ENCODE measurements around the gene FGFBP3.

FGFBP3 gene

GRCh38 chr10:91932737-91933136 lies 23.5 kb upstream of the FGFBP3 start:
- Histone ChIP-seq H3K27ac (no peak overlapping the region), H3K4me1 (peaks cover 0 to 62% (median 7%) of the 10 kb centered on the region in 10 experiments; a peak in 9 of 20 replicates), H3K9ac (no peak overlapping the region), H3K4me2 (peak overlapping the region in 2 of 11 experiments; percentile 40 to 55; a peak in 3 of 22 replicates), H3K36me3 (peaks cover 39 to 95% (median 80%) of the 10 kb centered on the region in 11 experiments), H3K9me3 (replicated peaks in 1 of 11) (peaks cover 0 to 8% (median 0%) of the 10 kb centered on the region in 11 experiments; a peak in 1 of 22 replicates), H3K4me3 (no peak overlapping the region), H3K27me3 (no peaks in the 10 kb centered on the region), H4K20me1 (peaks cover 84 to 100% (median 100%) of the 10 kb centered on the region in 11 experiments)
- TF ChIP-seq Cebpa-rat (IDR thresholded peaks at IDR 0.05) = no peak

- no peak for TF ChIP-seq Cebpa-rat (IDR thresholded peaks at IDR 0.05)
- H3K4me3 ChIP-seq = no peak overlapping the region
- no peaks in the 10 kb centered on the region for H3K27me3 ChIP-seq
- peaks cover 0 to 6% (median 0%) of the 10 kb centered on the region in 11 experiments; a peak in 1 of 22 replicates for H3K9me3 ChIP-seq (replicated peaks in 1 of 11)
- H3K9ac ChIP-seq = no peak overlapping the region
- peaks cover 87 to 100% (median 100%) of the 10 kb centered on the region in 11 experiments for H4K20me1 ChIP-seq
- no peak overlapping the region for H3K27ac ChIP-seq
- peak overlapping the region in 2 of 11 experiments; percentile 11 to 17; a peak in 2 of 22 replicates for H3K4me2 ChIP-seq
- H3K4me1 ChIP-seq = peaks cover 0 to 73% (median 9%) of the 10 kb centered on the region in 10 experiments; a peak in 13 of 20 replicates
- peaks cover 28 to 95% (median 79%) of the 10 kb centered on the region in 11 experiments for H3K36me3 ChIP-seq
These were observed 22.4 kb upstream of the FGFBP3 start for GRCh38 chr10:91931526-91932190.

- no peaks in the 10 kb centered on the region for H3K27me3 ChIP-seq
- no peak overlapping the region for H3K9ac ChIP-seq
- no peak overlapping the region for H3K4me3 ChIP-seq
- no peak overlapping the region for H3K27ac ChIP-seq
- H3K4me1 ChIP-seq = peaks cover 6 to 80% (median 15%) of the 10 kb centered on the region in 10 experiments
- no peaks in the 10 kb centered on the region for H3K9me3 ChIP-seq (replicated peaks in 1 of 11)
- peaks cover 93 to 100% (median 100%) of the 10 kb centered on the region in 11 experiments for H4K20me1 ChIP-seq
- no peak for TF ChIP-seq Cebpa-rat (IDR thresholded peaks at IDR 0.05)
- no peak overlapping the region for H3K4me2 ChIP-seq
- H3K36me3 ChIP-seq = peaks cover 21 to 95% (median 79%) of the 10 kb centered on the region in 11 experiments
These were observed 21.7 kb upstream of the FGFBP3 start for GRCh38 chr10:91930939-91931338.

DNA sequence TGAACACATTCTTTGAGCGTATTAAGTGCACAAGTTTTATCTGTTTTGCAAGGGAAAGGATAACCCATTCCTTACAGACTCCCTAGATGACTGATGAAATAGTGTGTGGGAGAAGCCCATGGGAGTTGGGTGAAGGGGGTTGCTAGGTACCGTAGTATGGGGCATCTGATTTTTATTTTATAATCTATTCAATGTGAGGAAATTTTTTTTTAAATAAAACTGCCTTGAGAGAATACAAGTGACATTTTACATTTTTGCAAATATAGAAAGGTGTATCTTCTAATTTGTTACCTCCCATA lies 15.7 kb upstream of the FGFBP3 start:
- peak overlapping the region; percentile 78 to 98 (median 88) for H3K4me3 ChIP-seq

DNA sequence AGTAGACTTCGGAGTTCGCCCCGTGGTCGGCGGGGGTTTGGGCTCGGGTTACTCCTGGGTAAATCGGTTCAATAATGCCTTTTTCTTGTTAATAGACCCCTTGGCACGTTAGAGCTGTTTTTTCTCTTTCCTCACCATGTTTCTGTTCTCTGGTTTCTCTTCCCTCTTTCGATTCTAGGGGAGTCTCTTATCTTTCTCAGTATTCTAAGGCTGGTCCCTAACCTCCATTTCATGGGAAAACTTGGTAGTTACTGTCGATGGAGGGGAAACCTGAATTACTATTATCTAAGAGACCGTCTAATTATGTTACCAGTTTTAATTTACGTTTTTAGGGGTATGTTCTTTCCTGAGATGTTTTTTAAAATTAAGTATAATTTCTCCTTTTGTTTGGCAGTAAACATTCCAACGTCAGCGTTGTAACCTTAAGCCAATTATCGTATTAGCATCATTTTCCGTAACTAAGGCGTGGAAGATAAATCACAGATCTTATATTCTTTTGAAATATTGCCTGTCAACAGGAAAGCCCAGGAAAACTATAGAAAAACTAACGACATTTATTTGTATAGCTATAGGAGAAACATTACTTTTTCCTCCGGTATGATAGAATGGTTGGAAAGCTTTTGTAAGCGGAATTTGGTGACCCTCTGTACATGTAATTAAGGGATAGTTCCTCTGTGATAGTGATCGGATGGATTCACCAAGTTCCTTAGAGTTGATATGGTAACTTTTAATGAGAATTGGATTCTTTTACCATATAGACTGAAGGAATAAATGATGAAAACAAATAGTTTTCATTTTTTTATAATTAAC lies 15.1 kb upstream of the FGFBP3 start:
- peak overlapping the region; percentile 89 to 99 (median 91) for H3K27ac ChIP-seq
- peak overlapping the region; percentile 88 to 98 (median 93) for H3K9ac ChIP-seq
- H3K36me3 ChIP-seq = peaks cover 0 to 38% (median 30%) of the 10 kb centered on the region in 11 experiments; a peak in 16 of 22 replicates
- H3K27me3 ChIP-seq = no peaks in the 10 kb centered on the region
- H3K4me2 ChIP-seq = peak overlapping the region; percentile 72 to 93 (median 85)
- peaks cover 49 to 56% (median 52%) of the 10 kb centered on the region in 11 experiments for H4K20me1 ChIP-seq
- no peak for TF ChIP-seq Cebpa-rat (IDR thresholded peaks at IDR 0.05)
- peaks cover 2 to 15% (median 11%) of the 10 kb centered on the region in 11 experiments; a peak in 19 of 22 replicates for H3K9me3 ChIP-seq (replicated peaks in 1 of 11)
- peaks cover 19 to 56% (median 34%) of the 10 kb centered on the region in 10 experiments for H3K4me1 ChIP-seq
- peak overlapping the region; percentile 78 to 98 (median 88) for H3K4me3 ChIP-seq

More for the DNA sequence above, 15.7 kb upstream of the FGFBP3 start:
- Histone ChIP-seq H3K4me2 (peak overlapping the region; percentile 72 to 93 (median 85)), H3K9me3 (replicated peaks in 1 of 11) (peaks cover 0 to 9% (median 6%) of the 10 kb centered on the region in 11 experiments; a peak in 13 of 22 replicates), H4K20me1 (peaks cover 54 to 61% (median 57%) of the 10 kb centered on the region in 11 experiments), H3K9ac (peak overlapping the region; percentile 88 to 98 (median 93); a peak in 21 of 22 replicates), H3K36me3 (peaks cover 0 to 43% (median 30%) of the 10 kb centered on the region in 11 experiments; a peak in 16 of 22 replicates), H3K4me1 (peaks cover 19 to 59% (median 34%) of the 10 kb centered on the region in 10 experiments), H3K27ac (peak overlapping the region in 5 of 11 experiments; percentile 89 to 99 (median 89); a peak in 7 of 22 replicates), H3K27me3 (no peaks in the 10 kb centered on the region)
- TF ChIP-seq Cebpa-rat (IDR thresholded peaks at IDR 0.05) = no peak

DNA sequence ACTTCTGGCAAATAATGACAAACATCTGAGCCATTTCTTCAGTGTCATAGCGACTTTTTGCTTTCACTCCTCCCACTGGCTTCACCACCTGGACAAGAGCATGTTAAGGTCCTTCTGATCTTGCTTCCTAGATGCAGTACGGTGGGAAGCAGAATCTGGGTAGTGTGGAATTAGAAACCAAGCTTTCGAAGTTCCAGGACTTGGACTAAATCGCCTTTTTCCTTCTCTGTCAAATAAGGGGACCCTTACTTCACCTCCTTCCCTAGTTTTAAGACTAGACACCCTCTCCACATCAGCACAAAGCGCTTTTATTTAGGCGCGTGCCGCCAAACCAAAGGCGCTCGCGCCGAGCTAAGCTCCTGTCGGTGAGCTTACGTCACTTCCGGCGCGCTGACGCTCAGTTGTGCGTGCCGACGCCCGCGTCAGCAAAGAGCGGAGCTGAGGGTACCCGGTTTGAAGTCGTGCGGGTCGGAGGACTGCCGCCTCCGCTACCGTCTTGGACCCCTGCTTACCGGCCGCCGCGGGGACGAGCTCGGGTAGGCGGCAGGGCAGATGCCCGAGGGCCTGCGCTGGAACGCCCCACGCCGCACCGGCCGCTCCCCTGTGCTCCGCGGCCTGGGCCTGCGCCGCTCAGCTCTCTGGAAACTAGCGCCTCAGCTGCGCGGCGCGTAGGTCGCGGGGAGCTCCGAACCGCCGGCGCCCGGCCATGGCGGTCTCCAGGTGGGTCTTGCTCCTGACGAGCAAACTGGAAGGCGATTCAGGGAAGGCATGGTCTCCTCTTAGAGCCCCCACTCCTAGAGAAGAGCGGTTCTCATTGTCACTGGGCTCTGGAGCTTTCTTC lies 14.3 kb upstream of the FGFBP3 start, which contains the start of gene BTAF1:
TSS of gene BTAF1 (plus strand) at position 400 of the 841 bp plus-strand sequence. CDS start at position 707, 307 bp downstream.
- no peak for TF ChIP-seq Cebpa-rat (IDR thresholded peaks at IDR 0.05)
- peak within 1 kb of the TSS; percentile 78 to 98 (median 88) for H3K4me3 ChIP-seq

GRCh38 chr10:91919651-91920050 lies 10.4 kb upstream of the FGFBP3 start:
- TF ChIP-seq Cebpa-rat (IDR thresholded peaks at IDR 0.05) = no peak
- H3K4me1 ChIP-seq = peaks cover 4 to 9% (median 8%) of the 10 kb centered on the region in 10 experiments; a peak in 19 of 20 replicates
- no peak overlapping the region for H3K4me2 ChIP-seq
- no peak overlapping the region for H3K4me3 ChIP-seq
- H3K27me3 ChIP-seq = no peaks in the 10 kb centered on the region
- peaks cover 1 to 9% (median 4%) of the 10 kb centered on the region in 11 experiments; a peak in 13 of 22 replicates for H4K20me1 ChIP-seq
- no peaks in the 10 kb centered on the region for H3K36me3 ChIP-seq
- no peak overlapping the region for H3K27ac ChIP-seq
- peaks cover 8 to 19% (median 16%) of the 10 kb centered on the region in 11 experiments; a peak in 19 of 22 replicates for H3K9me3 ChIP-seq (replicated peaks in 1 of 11)
- no peak overlapping the region for H3K9ac ChIP-seq

More for the DNA sequence above, 14.3 kb upstream of the FGFBP3 start, which contains the start of gene BTAF1:
- Histone ChIP-seq H4K20me1 (peaks cover 41 to 48% (median 43%) of the 10 kb centered on the region in 11 experiments), H3K4me1 (peaks cover 19 to 48% (median 33%) of the 10 kb centered on the region in 10 experiments), H3K9me3 (replicated peaks in 1 of 11) (peaks cover 8 to 19% (median 16%) of the 10 kb centered on the region in 11 experiments; a peak in 19 of 22 replicates), H3K36me3 (peaks cover 0 to 30% (median 23%) of the 10 kb centered on the region in 11 experiments; a peak in 16 of 22 replicates), H3K27ac (peak within 1 kb of the TSS; percentile 89 to 99 (median 91)), H3K27me3 (no peaks in the 10 kb centered on the region), H3K9ac (peak within 1 kb of the TSS; percentile 88 to 98 (median 93)), H3K4me2 (peak within 1 kb of the TSS; percentile 72 to 93 (median 85))

- no peaks in the 10 kb centered on the region for H3K27me3 ChIP-seq
- H3K9me3 ChIP-seq (replicated peaks in 1 of 11) = no peaks in the 10 kb centered on the region
- H3K4me2 ChIP-seq = peak overlapping the region in 8 of 11 experiments; percentile 28 to 96 (median 92); a peak in 9 of 22 replicates
- no peak overlapping the region for H3K4me3 ChIP-seq
- no peaks in the 10 kb centered on the region for H4K20me1 ChIP-seq
- no peak overlapping the region for H3K27ac ChIP-seq
- peaks cover 16 to 29% (median 22%) of the 10 kb centered on the region in 10 experiments for H3K4me1 ChIP-seq
- TF ChIP-seq Cebpa-rat (IDR thresholded peaks at IDR 0.05) = no peak
- 0 out of 22 replicates have a peak overlapping the region, but pooled peaks of 1 of the 11 experiments have one; percentile 17 for H3K9ac ChIP-seq
- H3K36me3 ChIP-seq = peaks cover 0 to 14% (median 0%) of the 10 kb centered on the region in 11 experiments; a peak in 3 of 22 replicates
These were observed 1.2 kb upstream of the FGFBP3 start for GRCh38 chr10:91910467-91910866.

All from BLaER1 treated with 17β-estradiol and CSF1 and Interleukin-3, amounts not matched to agents 10 nM and 100 nM (cell line).